GM18951 (cell line): Measurements from ENCODE around the gene TSC1.

Source experiments
- POLR2A ChIP-seq: IDR thresholded peaks from 4 replicates; pipeline ENCODE4 v1.6.1; 2011; ENCODE audit warnings: mild to moderate bottlenecking; ENCODE audit not compliant: insufficient read length, insufficient read depth; ENCODE audit errors: extremely low read depth
- in situ Hi-C: fragments of 300-500 bp; cut with MboI; formaldehyde crosslinking; loops from one replicate; pipeline ENCODE4 v1.12.0; 2022; ENCODE audit warnings: low sequenced_read_pairs, mixed read lengths, inconsistent platforms; ENCODE audit not compliant: unreplicated experiment

Gene TSC1

DNA sequence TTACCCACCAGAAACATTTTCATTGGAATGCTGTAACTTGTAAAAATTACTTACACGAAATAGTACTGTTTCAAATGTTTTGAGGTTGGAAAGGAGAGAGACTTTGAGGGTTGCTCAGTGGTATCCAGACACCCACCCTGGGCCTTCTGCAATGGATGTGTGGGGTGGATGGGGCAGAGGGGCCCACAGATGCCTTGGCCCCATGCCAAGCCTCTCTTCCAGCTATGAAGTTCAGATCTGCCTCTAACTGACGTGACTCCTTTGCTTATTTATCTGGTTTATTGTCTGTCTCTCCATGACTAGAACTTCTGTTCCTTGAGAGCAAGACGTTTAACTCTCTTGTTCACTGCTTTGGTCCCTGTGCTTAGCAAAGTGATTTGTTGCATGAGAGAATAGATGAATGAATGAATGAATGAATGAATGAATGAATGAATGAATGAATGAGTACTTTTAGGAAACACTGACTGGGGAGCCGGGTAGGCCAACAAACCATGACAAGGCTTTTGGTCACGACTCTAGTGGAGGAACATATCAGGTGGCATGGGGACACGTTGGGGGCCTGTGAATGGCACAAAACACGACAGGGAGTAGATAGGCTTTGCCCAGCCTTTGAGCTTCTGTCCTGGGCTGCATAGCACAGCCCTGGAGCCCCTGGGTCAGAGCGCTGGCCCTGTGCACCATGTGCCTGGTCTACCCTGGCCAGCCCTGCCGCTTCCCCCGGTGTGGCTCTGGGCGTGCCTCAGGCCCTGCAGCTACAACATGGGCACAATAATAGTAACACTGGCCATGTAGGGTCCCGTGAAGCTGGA lies 98.1 kb downstream of the TSC1 start:
- no peak for TF ChIP-seq POLR2A
- in situ Hi-C loops, result no loop called here

DNA sequence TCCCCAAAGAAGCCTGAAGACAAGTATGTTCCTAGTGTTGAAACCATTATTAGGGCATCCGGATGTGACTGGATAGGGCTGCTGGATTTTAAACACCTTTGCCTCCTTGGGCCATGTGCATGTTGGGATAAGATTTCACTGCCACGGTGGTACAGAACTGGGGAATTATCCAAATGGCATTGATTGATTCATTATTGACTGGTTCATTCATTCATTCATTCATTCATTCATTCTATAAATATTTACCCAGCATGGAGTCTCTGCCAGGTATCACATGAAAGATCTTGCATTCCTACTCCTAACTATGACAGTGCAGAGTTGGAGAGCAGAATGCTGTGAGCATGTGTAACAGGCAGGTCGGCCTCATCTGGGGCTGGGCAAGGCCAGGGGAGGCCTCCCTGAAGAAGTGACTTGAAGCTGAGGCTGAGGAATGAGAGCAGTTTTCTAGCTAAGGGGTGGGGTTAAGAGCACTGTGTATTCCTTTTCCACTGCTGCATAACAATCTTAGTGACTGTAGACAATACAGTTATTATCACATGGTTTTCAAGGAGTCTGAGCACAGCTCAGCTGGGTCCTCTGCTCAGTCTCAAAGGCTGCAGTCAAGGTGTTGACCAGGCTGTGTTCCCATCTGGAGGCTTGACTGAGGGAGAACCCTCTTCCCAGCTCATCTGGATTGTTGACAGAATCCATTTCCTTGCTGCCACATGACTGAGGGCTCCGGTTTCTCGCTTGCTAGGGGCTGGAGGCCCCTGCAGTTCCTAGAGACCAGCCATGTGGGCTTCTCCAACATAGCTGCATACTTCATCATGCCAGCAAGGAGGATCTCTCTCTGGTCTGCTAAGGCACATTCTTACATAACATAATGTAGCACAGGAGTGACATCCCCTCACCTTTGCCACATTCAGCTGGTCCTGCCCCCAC lies 102.0 kb downstream of the TSC1 start:
- no peak for TF ChIP-seq POLR2A
- in situ Hi-C loops, result no loop called here
